ENCODE results near the gene SEPTIN12. TPM values are rescaled to one million over a fixed set of nuclear protein-coding genes. Genes with fewer than 3 reads are reported as not detected.

The SEPTIN12 gene, protein sequence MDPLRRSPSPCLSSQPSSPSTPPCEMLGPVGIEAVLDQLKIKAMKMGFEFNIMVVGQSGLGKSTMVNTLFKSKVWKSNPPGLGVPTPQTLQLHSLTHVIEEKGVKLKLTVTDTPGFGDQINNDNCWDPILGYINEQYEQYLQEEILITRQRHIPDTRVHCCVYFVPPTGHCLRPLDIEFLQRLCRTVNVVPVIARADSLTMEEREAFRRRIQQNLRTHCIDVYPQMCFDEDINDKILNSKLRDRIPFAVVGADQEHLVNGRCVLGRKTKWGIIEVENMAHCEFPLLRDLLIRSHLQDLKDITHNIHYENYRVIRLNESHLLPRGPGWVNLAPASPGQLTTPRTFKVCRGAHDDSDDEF
- not detected for total RNA-seq

DNA sequence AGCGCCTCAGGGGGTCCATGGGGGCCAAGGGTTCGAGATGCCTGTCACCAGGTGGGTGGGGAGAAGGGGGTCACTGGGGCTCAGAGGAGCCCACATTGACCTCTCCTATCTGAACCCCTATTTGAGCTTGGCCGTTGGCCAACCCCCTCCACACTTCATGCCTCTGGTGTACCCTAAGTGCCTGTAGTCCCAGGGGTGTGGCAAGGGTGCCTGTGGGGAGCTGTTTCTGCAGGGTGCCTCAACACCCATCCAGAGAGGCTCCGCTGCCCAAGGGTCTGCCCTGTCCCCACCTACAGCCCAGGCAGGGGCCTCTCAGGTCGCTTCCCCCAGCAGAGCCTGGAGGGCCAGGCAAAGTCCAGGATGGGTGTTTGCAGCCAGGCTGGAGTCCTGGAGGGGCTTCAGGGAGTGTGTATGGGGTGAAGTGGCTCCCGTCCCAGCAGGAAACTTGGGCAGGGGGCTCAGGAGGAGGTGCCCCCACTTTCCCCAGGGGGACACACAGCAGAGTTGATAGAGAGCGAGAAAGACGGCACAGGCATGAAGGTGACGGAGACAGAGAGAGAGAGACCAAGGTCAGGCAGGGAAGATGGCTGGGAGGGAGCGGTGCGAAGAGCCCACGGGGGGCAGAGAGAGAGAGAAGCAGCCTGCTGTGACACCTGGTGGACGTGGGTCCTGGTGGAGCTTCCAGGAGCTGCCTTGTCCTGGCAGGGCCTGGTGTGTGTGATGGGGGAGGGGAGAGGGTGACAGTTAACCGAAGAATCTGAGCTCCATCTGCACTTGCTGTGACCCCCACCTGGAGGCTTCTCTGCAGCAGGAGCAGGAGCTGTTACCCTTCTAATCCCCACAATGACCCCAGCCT, at the start of gene SEPTIN12:
Gene SEPTIN12 (minus strand): TSS at position 719 of the 856 bp plus-strand sequence. CDS start 700 bp downstream, at position 19.
- DNase-seq: no peak
- intact Hi-C loops (cut with micrococcal nuclease): no loop called here
- Mint-ChIP-seq H3K27ac (no peak within 1 kb of the TSS), H3K4me3 (no peak within 1 kb of the TSS), H3K36me3 (no peaks in the 10 kb centered on the region), H3K9me3 (no peaks in the 10 kb centered on the region), H3K27me3 (peaks cover 3% of the 10 kb centered on the region), H3K4me1 (ENCODE audit: low read depth) (peaks cover 6% of the 10 kb centered on the region)
- ChIA-PET POLR2A (no interaction called here), CTCF (no interaction called here)

- Mint-ChIP-seq H3K9me3 (no peaks in the 10 kb centered on the region), H3K27me3 (no peaks in the 10 kb centered on the region), H3K36me3 (peaks cover 45% of the 10 kb centered on the region), H3K4me1 (ENCODE audit: low read depth) (peaks cover 15% of the 10 kb centered on the region), H3K27ac (no peak overlapping the region), H3K4me3 (no peak overlapping the region)
- CTCF ChIA-PET: no interaction called here
- intact Hi-C loops (cut with micrococcal nuclease): no loop called here
- DNase-seq: no peak
- POLR2A ChIA-PET: no interaction called here
Measured at GRCh38 chr16:4836727-4837126, 48.6 kb upstream of the SEPTIN12 start.

DNA sequence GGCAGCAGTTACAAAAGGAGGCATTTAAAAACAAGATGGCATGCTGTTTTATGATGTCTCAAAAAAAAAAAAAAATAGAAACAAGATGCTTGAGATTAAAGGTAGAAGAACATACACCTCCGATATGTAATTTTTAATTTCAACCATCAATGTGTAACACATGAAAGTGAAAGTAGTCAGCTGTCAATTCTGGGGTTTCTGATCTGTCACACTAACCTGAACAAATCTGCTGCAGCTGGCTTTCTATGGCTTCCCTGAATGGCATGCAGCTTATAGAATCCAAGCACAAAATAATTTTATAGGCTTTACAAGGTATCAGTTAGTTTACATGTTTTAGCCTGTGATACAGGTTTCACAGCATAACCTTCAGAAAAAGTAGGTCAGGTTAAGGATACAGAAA, 45.4 kb upstream of the SEPTIN12 start:
- DNase-seq: no peak
- H3K4me1 Mint-ChIP-seq (ENCODE audit: low read depth): peaks cover 12% of the 10 kb centered on the region
- ChIA-PET CTCF (no interaction called here), POLR2A (no interaction called here)
- no peak overlapping the region for H3K4me3 Mint-ChIP-seq
- no peaks in the 10 kb centered on the region for H3K9me3 Mint-ChIP-seq
- intact Hi-C loops (cut with micrococcal nuclease): no loop called here
- H3K36me3 Mint-ChIP-seq: peaks cover 43% of the 10 kb centered on the region
- no peaks in the 10 kb centered on the region for H3K27me3 Mint-ChIP-seq
- no peak overlapping the region for H3K27ac Mint-ChIP-seq

- peaks cover 12% of the 10 kb centered on the region for H3K4me1 Mint-ChIP-seq (ENCODE audit: low read depth)
- no peak for DNase-seq
- H3K4me3 Mint-ChIP-seq: no peak overlapping the region
- H3K27me3 Mint-ChIP-seq: no peaks in the 10 kb centered on the region
- H3K36me3 Mint-ChIP-seq: peaks cover 40% of the 10 kb centered on the region
- ChIA-PET POLR2A (no interaction called here), CTCF (no interaction called here)
- intact Hi-C loops (cut with micrococcal nuclease): no loop called here
- no peak overlapping the region for H3K27ac Mint-ChIP-seq
- no peaks in the 10 kb centered on the region for H3K9me3 Mint-ChIP-seq
Measured at GRCh38 chr16:4832698-4833343, 44.7 kb upstream of the SEPTIN12 start.

DNA sequence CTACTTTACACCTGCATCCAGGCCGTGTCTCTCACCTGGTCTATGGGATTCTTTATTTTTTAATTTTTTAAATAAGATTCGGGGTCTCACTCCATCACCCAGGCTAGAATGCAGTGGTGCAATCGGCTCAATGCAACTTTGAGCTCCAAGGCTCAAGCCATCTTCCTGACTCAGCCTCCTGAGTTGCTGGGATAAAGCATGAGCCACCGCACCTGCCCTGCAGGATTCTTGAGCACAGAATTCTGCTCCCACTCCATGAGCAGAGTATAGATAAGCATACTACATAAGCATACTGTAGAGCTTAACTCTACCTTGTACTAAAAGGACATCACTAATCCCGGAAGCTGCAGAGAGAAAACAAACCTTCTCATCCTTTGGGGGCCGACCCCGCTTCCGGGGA, 43.5 kb upstream of the SEPTIN12 start:
- CTCF ChIA-PET: no interaction called here
- peaks cover 42% of the 10 kb centered on the region for H3K36me3 Mint-ChIP-seq
- no peak overlapping the region for H3K4me3 Mint-ChIP-seq
- intact Hi-C loops (cut with micrococcal nuclease): no loop called here
- H3K27me3 Mint-ChIP-seq: no peaks in the 10 kb centered on the region
- H3K27ac Mint-ChIP-seq: no peak overlapping the region
- H3K4me1 Mint-ChIP-seq (ENCODE audit: low read depth): peaks cover 12% of the 10 kb centered on the region
- POLR2A ChIA-PET: no interaction called here
- H3K9me3 Mint-ChIP-seq: no peaks in the 10 kb centered on the region
- DNase-seq: no peak

- intact Hi-C loops (cut with micrococcal nuclease): no loop called here
- H3K27me3 Mint-ChIP-seq: no peaks in the 10 kb centered on the region
- no peak overlapping the region for H3K27ac Mint-ChIP-seq
- ChIA-PET POLR2A (no interaction called here), CTCF (no interaction called here)
- no peaks in the 10 kb centered on the region for H3K9me3 Mint-ChIP-seq
- peaks cover 12% of the 10 kb centered on the region for H3K4me1 Mint-ChIP-seq (ENCODE audit: low read depth)
- no peak overlapping the region for H3K4me3 Mint-ChIP-seq
- peaks cover 39% of the 10 kb centered on the region for H3K36me3 Mint-ChIP-seq
- DNase-seq: no peak
Measured at GRCh38 chr16:4830408-4830807, 42.3 kb upstream of the SEPTIN12 start.

DNA sequence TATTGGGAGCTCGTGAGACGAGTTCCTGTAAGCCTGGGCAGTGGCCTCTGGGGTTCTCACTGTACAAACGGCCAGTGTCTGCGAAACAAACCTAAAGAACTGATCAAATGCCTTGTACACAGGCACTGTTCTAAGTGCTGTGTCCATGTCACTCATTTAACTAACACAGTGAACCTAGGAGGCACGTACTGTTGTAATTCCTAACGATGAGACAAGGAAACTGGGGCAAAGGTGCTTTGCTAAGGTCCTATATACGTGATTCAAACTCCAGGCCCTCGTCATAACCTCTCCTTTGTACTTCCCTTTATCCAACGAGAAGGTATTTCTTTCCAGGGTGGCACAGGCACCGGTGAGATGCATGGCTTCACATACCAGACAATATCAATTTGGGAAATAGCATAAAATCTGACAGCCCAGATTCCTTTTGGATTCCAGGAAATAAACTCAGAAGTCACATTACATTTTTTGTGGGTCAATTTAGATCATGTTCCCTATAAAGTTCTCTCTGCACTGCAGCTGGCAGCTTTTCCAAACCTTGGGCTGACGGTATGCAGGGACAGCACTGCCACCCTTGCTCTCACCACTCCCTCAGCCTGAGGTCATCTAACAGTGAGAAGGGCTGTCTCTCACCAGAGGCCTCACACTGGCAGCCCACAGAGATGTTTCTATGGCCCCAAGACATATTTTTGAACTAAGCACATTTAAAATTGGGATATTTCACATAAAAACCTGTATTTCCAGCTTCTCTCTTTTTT, 40.6 kb upstream of the SEPTIN12 start:
- CTCF ChIA-PET: no interaction called here
- intact Hi-C loops (cut with micrococcal nuclease): no loop called here
- peaks cover 7% of the 10 kb centered on the region for H3K4me1 Mint-ChIP-seq (ENCODE audit: low read depth)

GRCh38 chr16:4826980-4827379, 38.8 kb upstream of the SEPTIN12 start:
- ChIA-PET POLR2A (no interaction called here), CTCF (no interaction called here)
- Mint-ChIP-seq H3K4me1 (ENCODE audit: low read depth) (no peaks in the 10 kb centered on the region), H3K36me3 (peaks cover 42% of the 10 kb centered on the region), H3K9me3 (no peaks in the 10 kb centered on the region), H3K27ac (no peak overlapping the region), H3K4me3 (no peak overlapping the region), H3K27me3 (no peaks in the 10 kb centered on the region)
- DNase-seq: no peak
- intact Hi-C loops (cut with micrococcal nuclease): no loop called here

More for the DNA sequence above, 40.6 kb upstream of the SEPTIN12 start:
- POLR2A ChIA-PET: no interaction called here
- Mint-ChIP-seq H3K27me3 (no peaks in the 10 kb centered on the region), H3K9me3 (no peaks in the 10 kb centered on the region), H3K36me3 (peaks cover 50% of the 10 kb centered on the region), H3K27ac (no peak overlapping the region), H3K4me3 (no peak overlapping the region)
- no peak for DNase-seq

DNA sequence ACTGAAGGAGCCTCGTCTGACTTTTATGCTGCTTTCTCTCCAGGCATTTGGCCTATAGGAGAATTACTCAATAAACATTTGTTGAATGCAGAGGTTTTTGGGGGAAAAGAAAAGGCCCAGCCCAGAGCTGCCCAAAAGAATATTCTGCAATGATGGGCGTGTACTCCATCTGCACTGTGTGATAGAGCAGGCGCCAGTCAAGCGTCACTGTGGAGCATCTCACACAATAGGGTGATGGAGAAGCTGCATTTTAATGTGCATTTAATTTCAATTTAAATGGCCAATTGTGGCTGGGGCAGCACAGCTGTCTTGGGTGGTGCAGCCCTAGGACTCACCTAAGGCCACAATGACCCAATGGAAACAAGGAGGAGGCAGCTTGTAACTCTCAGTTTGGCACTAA, 38.4 kb upstream of the SEPTIN12 start:
- Mint-ChIP-seq H3K36me3 (peaks cover 43% of the 10 kb centered on the region), H3K27ac (no peak overlapping the region), H3K27me3 (no peaks in the 10 kb centered on the region), H3K4me3 (no peak overlapping the region), H3K4me1 (ENCODE audit: low read depth) (no peaks in the 10 kb centered on the region), H3K9me3 (no peaks in the 10 kb centered on the region)
- POLR2A ChIA-PET: no interaction called here
- DNase-seq: no peak
- CTCF ChIA-PET: no interaction called here
- intact Hi-C loops (cut with micrococcal nuclease): no loop called here

- Mint-ChIP-seq H3K9me3 (no peaks in the 10 kb centered on the region), H3K27ac (no peak overlapping the region), H3K4me1 (ENCODE audit: low read depth) (no peaks in the 10 kb centered on the region), H3K4me3 (no peak overlapping the region), H3K36me3 (peaks cover 40% of the 10 kb centered on the region), H3K27me3 (no peaks in the 10 kb centered on the region)
- ChIA-PET CTCF (no interaction called here), POLR2A (no interaction called here)
- no peak for DNase-seq
- intact Hi-C loops (cut with micrococcal nuclease): no loop called here
Measured at GRCh38 chr16:4825196-4825595, 37.1 kb upstream of the SEPTIN12 start.

DNA sequence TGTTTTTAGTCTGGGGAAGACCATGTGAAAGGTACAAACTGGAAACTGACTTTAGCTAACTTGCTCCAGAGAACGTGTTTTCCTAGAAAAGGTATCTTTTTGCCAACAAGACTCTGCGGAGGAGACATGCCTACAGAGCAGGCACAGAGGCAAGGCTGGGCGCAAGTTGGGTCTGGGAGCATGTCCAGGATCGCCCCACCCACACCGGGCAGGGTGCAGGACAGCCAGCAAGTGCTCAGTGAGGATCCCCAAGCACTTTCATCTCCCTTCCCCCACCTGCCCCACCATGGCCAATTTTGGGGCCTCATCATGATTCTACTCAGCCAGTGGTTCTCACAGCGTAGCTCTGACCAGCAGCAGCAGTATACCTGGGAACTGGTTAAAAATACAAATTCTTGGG, 32.5 kb upstream of the SEPTIN12 start:
- no peaks in the 10 kb centered on the region for H3K27me3 Mint-ChIP-seq
- no peaks in the 10 kb centered on the region for H3K9me3 Mint-ChIP-seq
- H3K36me3 Mint-ChIP-seq: peaks cover 36% of the 10 kb centered on the region
- CTCF ChIA-PET: no interaction called here
- no peak for DNase-seq
- POLR2A ChIA-PET: no interaction called here
- H3K4me1 Mint-ChIP-seq (ENCODE audit: low read depth): no peaks in the 10 kb centered on the region
- no peak overlapping the region for H3K4me3 Mint-ChIP-seq
- no peak overlapping the region for H3K27ac Mint-ChIP-seq
- intact Hi-C loops (cut with micrococcal nuclease): no loop called here

- CTCF ChIA-PET: interaction anchor here (1.3 kb wide), 1 partner anchor 12 kb away, joined by 3 read pairs; no protein-coding TSS in a partner anchor
- no peaks in the 10 kb centered on the region for H3K9me3 Mint-ChIP-seq
- no peaks in the 10 kb centered on the region for H3K27me3 Mint-ChIP-seq
- H3K27ac Mint-ChIP-seq: no peak overlapping the region
- DNase-seq: no peak
- H3K4me3 Mint-ChIP-seq: no peak overlapping the region
- intact Hi-C loops (cut with micrococcal nuclease): no loop called here
- H3K36me3 Mint-ChIP-seq: peaks cover 48% of the 10 kb centered on the region
- POLR2A ChIA-PET: no interaction called here
- no peaks in the 10 kb centered on the region for H3K4me1 Mint-ChIP-seq (ENCODE audit: low read depth)
Measured at GRCh38 chr16:4814542-4815173, 26.5 kb upstream of the SEPTIN12 start.

Measured in activated CD4-positive, alpha-beta memory T cell treated with anti-CD3 and anti-CD28 coated beads for 36 hours (primary cell).